Liver (tissue), 9 donors: Measurements from ENCODE around the gene RELB. TPM values are rescaled to one million over a fixed set of nuclear protein-coding genes. Genes with fewer than 3 reads are reported as not detected.
A peak's percentile ranks its signal among the peaks of the same experiment; 100 is the strongest.

Experiments
- DNase-seq: peaks from one replicate; pipeline ENCODE4 v3.0.0-alpha.2; 2017; ENCODE audit warnings: low spot score
- H3K27ac ChIP-seq, 2 donors: one replicate each; pipeline ENCODE4 v1.7.0; 2013; ENCODE audit warnings: inconsistent platforms in 2 of 2, low read length in 2 of 2, control low read depth in 1 of 2, low read depth in 1 of 2, mild to moderate bottlenecking in 1 of 2
- H3K27me3 ChIP-seq, 4 donors: one replicate each; pipeline versions ENCODE4 v1.6.1 to v1.7.0; 2013; ENCODE audit warnings: low read length in 3 of 4, inconsistent platforms in 1 of 4, mild to moderate bottlenecking in 1 of 4, moderate library complexity in 1 of 4; ENCODE audit not compliant: control insufficient read depth in 4 of 4, insufficient read depth in 4 of 4
- H3K36me3 ChIP-seq, 4 donors: one replicate each; pipeline versions ENCODE4 v1.6.1 to v1.7.0; 2013; ENCODE audit warnings: low read length in 3 of 4, mild to moderate bottlenecking in 3 of 4, low read depth in 1 of 4, moderate library complexity in 1 of 4; ENCODE audit not compliant: control insufficient read depth in 4 of 4, insufficient read depth in 3 of 4
- H3K4me1 ChIP-seq, 4 donors: one replicate each; pipeline versions ENCODE4 v1.6.1 to v1.7.0; 2013; ENCODE audit warnings: low read length in 3 of 4, mild to moderate bottlenecking in 3 of 4, moderate library complexity in 1 of 4; ENCODE audit not compliant: control insufficient read depth in 4 of 4, insufficient read depth in 4 of 4
- H3K4me3 ChIP-seq, 3 donors: one replicate each; pipeline versions ENCODE4 v1.6.1 to v1.7.0; 2013; ENCODE audit warnings: low read length in 3 of 3, control low read depth in 1 of 3, low read depth in 1 of 3, mild to moderate bottlenecking in 1 of 3
- H3K9ac ChIP-seq, 2 donors: one replicate each; pipeline ENCODE4 v1.7.0; 2013; ENCODE audit warnings: low read length in 2 of 2, mild to moderate bottlenecking in 2 of 2, moderate library complexity in 2 of 2, control low read depth in 1 of 2, low read depth in 1 of 2
- H3K9me3 ChIP-seq, 4 donors: one replicate each; pipeline versions ENCODE4 v1.6.1 to v1.7.0; 2013; ENCODE audit warnings: low read length in 3 of 4; ENCODE audit not compliant: control insufficient read depth in 4 of 4
- ATF3 ChIP-seq: IDR thresholded peaks from 2 replicates; pipeline ENCODE4 v1.6.1; 2016; ENCODE audit warnings: antibody characterized with exemption
- CTCF ChIP-seq: fragments of 150-350 bp; IDR thresholded peaks from 2 replicates; pipeline ENCODE4 v1.5.1; 2017; ENCODE audit warnings: improper control_type of control experiment, low read depth, low read length; ENCODE audit not compliant: missing input control
- EGR1 ChIP-seq, 2 donors: IDR thresholded peaks; 2 replicates each; pipeline ENCODE4 v1.6.1; 2016 to 2018; ENCODE audit warnings: antibody characterized with exemption in 2 of 2, low read depth in 2 of 2
- FOXA1 ChIP-seq: IDR thresholded peaks from 2 replicates; pipeline ENCODE4 v1.6.1; 2016; ENCODE audit warnings: antibody characterized with exemption
- GABPA ChIP-seq, 2 donors: IDR thresholded peaks in 1 of 2; conservative IDR thresholded peaks in 1 of 2; 2 replicates each; pipeline ENCODE4 v1.6.1; 2016; ENCODE audit warnings: antibody characterized with exemption in 2 of 2, mild to moderate bottlenecking in 1 of 2, moderate library complexity in 1 of 2
- HNF4A ChIP-seq, 2 donors: conservative IDR thresholded peaks; 2 replicates each; pipeline ENCODE4 v1.6.1; 2016; ENCODE audit warnings: antibody characterized with exemption in 2 of 2, mild to moderate bottlenecking in 2 of 2
- HNF4G ChIP-seq: IDR thresholded peaks from 2 replicates; pipeline ENCODE4 v1.6.1; 2016; ENCODE audit warnings: antibody characterized with exemption
- MAX ChIP-seq: IDR thresholded peaks from 2 replicates; pipeline ENCODE4 v1.6.1; 2016; ENCODE audit warnings: antibody characterized with exemption
- NR2F2 ChIP-seq: IDR thresholded peaks from 2 replicates; pipeline ENCODE4 v1.6.1; 2016; ENCODE audit warnings: antibody characterized with exemption
- RAD21 ChIP-seq, 2 donors: IDR thresholded peaks; 2 replicates each; pipeline ENCODE4 v1.6.1; 2016; ENCODE audit warnings: antibody characterized with exemption in 2 of 2, mild to moderate bottlenecking in 2 of 2
- REST ChIP-seq: IDR thresholded peaks from 2 replicates; pipeline ENCODE4 v1.6.1; 2016; ENCODE audit warnings: antibody characterized with exemption, mild to moderate bottlenecking
- RXRA ChIP-seq, 2 donors: IDR thresholded peaks; 2 replicates each; pipeline ENCODE4 v1.6.1; 2017 to 2018; ENCODE audit warnings: antibody characterized with exemption in 2 of 2, mild to moderate bottlenecking in 1 of 2
- SP1 ChIP-seq: IDR thresholded peaks from 2 replicates; pipeline ENCODE4 v1.6.1; 2018; ENCODE audit warnings: antibody characterized with exemption, mild to moderate bottlenecking
- TAF1 ChIP-seq: conservative IDR thresholded peaks from 2 replicates; pipeline ENCODE4 v1.6.1; 2016; ENCODE audit warnings: antibody characterized with exemption, mild to moderate bottlenecking
- YY1 ChIP-seq: IDR thresholded peaks from 2 replicates; pipeline ENCODE4 v1.6.1; 2016; ENCODE audit warnings: antibody characterized with exemption, mild to moderate bottlenecking
- ZBTB33 ChIP-seq: IDR thresholded peaks from 2 replicates; pipeline ENCODE4 v1.6.1; 2016; ENCODE audit warnings: antibody characterized with exemption
- WGBS: extraction: QIAGEN DNeasy Blood & Tissue Kit; methylation state at CpG from one replicate; pipeline ENCODE4 v1.1.7; 2013; 5-methylcytosine and 5-hydroxymethylcytosine counted together
- polyA plus RNA-seq, 2 donors: library from polyadenylated mRNA; stranded (reverse) in 1 of 2; unstranded in 1 of 2; fragments of 200-250 nt in 1 of 2; fragments of >200 nt in 1 of 2; fragmentation: Nextera tagmentation in 1 of 2; extraction: Ambion mirVana in 1 of 2; gene quantifications; one replicate each; pipeline versions ENCODE4 v1.2.1 to v1.2.3, GENCODE V29; 2013 to 2015
- total RNA-seq, 2 donors: library from RNA; depleted of rRNA; stranded (reverse); fragments of >200 nt; gene quantifications; one replicate each; pipeline ENCODE4 v1.2.3, GENCODE V29; 2014
- donor health status: healthy.
- donor health status: healthy.
- donor health status: healthy.
- donor health status: healthy.
- donor health status: healthy.

RELB gene
- total and polyA plus RNA-seq, 4 donors = 1.4 to 4.9 (median 2.6) TPM

GRCh38 chr19:44988273-44988672 is 13.0 kb upstream of the RELB start:
- H3K4me3 ChIP-seq = no peak overlapping the region
- H3K9me3 ChIP-seq = no peaks in the 10 kb centered on the region
- no peaks in the 10 kb centered on the region for H3K4me1 ChIP-seq
- DNase-seq = no peak
- H3K36me3 ChIP-seq = peaks cover 11 to 78% (median 30%) of the 10 kb centered on the region in 4 donors
- no peak overlapping the region for H3K9ac ChIP-seq
- no peaks in the 10 kb centered on the region for H3K27me3 ChIP-seq
- 89% methylated on average over 9 of the region's 9 CpGs for WGBS
- no peak overlapping the region for H3K27ac ChIP-seq
- TF ChIP-seq YY1 = no peak
- TF ChIP-seq HNF4A (conservative IDR thresholded peaks at IDR 0.05) = no peak
- TF ChIP-seq TAF1 = no peak

- DNase-seq = peak; percentile 62
- no peak for TF ChIP-seq HNF4G
- no peak for TF ChIP-seq RXRA (IDR thresholded peaks at IDR 0.05)
- no peak for TF ChIP-seq ZBTB33
- TF ChIP-seq SP1 = no peak
- TF ChIP-seq ATF3 = no peak
- no peak for TF ChIP-seq MAX
- no peak for TF ChIP-seq EGR1 (IDR thresholded peaks at IDR 0.05; ENCODE audit: low read depth in 2 of 2)
- TF ChIP-seq NR2F2 = no peak
- no peak for TF ChIP-seq FOXA1
- TF ChIP-seq CTCF = peak; percentile 50
- no peak for TF ChIP-seq REST
- no peak for TF ChIP-seq GABPA (IDR thresholded peaks at IDR 0.05 in 1 of 2, conservative IDR thresholded peaks at IDR 0.05 in 1 of 2)
- no peak for TF ChIP-seq YY1
- peak; percentile 43 to 72 for TF ChIP-seq RAD21 (IDR thresholded peaks at IDR 0.05)
- no peak for TF ChIP-seq TAF1
- TF ChIP-seq HNF4A (conservative IDR thresholded peaks at IDR 0.05) = no peak
- WGBS = 86% methylated on average over 15 of the region's 15 CpGs
- H3K4me1 ChIP-seq = no peaks in the 10 kb centered on the region
- H3K27ac ChIP-seq = no peak overlapping the region
- H3K36me3 ChIP-seq = peaks cover 11 to 78% (median 30%) of the 10 kb centered on the region in 4 donors
- no peak overlapping the region for H3K9ac ChIP-seq
- H3K27me3 ChIP-seq = no peaks in the 10 kb centered on the region
- H3K9me3 ChIP-seq = no peaks in the 10 kb centered on the region
- no peak overlapping the region for H3K4me3 ChIP-seq
Observed at GRCh38 chr19:44988896-44989556, 12.2 kb upstream of the RELB start.
